GM19324 (cell line): ENCODE results near the gene SDSL.

Source experiments
- ATAC-seq: cut with Tn5 transposase; IDR thresholded peaks from one replicate; pipeline ENCODE4 v1.9.1; 2021; ENCODE audit warnings: mild to moderate bottlenecking, moderate library complexity; ENCODE audit not compliant: unreplicated experiment, low FRiP score

Gene SDSL

DNA sequence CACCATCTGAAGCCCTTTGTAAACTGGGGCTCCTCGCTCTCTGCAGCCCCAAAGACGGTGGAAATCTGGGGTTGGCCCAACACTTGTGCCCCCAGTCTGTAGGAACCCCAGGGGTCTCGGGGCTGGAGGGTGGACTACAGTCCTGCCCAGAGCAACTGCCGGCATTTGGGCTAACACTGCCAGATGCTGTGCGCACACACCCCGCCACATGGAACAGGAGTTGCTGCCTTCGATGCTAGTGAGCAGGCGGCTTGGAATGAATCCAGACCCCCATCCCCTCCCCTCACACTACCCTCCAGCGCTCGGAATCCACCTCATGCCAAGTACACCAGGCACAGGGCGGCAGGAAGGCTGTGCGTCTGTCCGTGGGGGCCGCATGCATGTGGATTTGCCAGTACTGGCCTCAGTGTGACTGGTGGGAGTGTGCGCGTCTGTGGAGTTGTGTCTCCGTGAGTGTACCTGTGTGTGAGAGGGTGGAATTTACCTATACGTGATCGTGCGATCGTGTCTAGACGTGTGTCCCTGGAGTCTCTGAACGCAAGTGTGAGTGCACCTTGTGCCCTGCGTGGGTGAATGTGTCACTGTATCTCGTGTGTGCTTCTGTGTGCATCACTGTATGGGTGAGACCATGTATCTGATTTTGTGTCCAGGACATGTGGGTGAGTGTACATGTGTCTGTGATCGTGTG, 44.4 kb downstream of the SDSL start:
- no peak for ATAC-seq

- no peak for ATAC-seq
These were observed 44.9 kb downstream of the SDSL start for GRCh38 chr12:113467142-113467501.

- no peak for ATAC-seq
These were observed 45.6 kb downstream of the SDSL start for GRCh38 chr12:113467502-113468364.

GRCh38 chr12:113468365-113469223, 46.4 kb downstream of the SDSL start:
- ATAC-seq: no peak

DNA sequence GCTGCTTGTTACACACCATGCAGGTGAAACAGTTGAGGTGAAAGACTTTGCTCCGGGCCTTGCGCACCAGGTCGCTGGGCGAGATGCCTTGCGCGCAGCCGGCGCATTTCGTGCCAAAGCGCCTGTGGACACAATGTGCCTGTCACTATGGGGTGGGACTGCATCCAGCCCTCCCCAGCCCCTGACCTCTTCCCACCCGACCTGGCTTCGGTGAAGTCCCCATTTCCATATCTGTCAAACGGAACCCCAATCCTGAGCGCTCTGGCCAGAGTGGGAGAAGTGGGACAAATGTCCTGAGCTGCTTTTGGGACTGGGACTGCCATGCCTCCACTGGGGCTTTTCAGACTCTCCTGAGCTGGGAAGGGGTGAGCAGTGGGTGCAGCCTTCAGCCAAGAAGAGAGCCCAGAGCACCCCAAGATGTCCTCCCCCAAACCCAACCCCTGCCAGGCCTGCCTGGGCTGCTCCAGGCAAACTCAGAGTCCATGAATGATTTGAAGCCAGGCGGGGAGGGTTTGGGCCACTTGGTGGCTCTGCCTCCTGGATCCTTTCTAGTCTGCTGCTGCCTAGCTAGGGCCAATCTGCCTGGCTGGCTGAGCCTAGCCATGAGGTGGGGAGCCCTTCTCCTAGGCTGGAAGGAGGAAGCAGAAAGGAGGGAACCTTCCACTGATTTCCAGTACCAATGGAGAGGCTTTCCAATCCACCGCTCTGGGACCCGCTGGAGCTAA, 47.2 kb downstream of the SDSL start:
- ATAC-seq: no peak

DNA sequence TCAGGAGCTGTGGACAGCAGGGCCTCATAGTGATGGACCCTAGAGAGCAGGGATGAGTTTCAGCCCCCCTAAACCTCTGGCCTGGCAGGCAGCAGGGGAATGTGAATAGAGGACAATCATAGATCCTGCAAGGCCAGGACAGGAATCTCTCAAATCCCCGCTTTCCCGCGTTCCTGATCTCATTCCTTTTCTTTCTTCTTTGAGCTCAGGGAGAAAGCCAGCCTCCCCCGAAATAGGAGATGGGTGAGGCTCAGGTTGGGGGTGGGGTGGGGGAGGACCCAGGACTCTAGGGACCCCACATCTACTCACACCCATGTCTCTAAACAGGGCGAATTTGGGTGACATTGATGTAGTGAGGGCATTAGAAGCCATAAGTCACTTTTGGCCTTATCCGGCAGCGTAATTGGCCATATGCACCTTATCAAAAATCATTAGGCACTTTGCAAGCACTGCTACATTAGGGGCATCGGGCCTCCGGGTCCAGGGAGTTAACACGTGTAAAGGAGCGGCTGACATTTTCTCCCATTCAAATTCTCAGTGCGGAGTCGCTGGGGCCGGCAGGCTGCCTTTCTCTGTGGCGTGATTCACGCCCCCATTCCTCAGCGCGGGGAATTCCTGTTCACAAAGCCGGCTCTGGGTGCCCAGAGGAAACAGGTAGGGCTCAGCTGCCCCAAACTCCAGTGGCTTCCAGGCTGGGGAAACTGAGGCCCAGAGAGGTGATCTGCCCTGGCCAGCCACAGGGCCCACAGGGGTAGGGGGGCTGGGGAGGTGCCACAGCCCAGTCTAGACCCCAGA, 48.0 kb downstream of the SDSL start:
- no peak for ATAC-seq

DNA sequence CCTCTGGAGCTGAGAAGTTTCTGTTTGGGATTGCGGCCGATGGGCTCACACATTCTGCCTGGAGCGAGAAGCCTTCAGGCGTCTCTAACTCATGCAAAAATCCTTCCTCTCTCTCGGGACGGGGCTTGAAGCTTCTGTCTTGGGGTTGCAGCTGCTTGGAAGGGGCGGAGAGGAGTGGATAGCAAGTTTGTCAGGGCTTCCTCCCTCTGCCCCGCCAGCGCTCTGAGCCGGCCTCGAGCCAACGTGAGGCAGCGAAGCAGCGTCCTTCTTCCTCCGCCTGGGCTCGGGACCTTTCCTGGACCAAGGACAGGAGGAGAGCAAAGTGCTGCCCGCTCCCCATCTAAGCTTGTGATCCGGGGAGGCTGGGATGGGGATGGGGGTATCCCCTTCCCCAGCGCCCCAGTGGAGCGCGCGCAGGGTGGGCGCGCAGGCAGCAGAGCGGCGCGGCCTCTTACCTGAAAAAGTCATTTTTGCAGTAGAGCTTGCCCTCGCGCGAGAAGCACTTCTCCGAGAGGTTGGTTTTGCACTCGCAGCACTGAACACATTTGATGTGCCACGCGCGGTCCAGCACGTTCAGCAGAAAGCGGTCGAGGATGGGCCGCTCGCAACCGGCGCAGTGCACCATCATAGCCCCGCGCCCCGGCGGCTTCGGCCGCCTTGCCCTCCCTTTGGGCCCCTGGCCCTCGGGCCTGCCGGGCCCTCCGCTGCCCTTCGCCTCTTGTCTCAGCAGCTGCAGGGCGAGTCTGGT, 48.9 kb downstream of the SDSL start:
- ATAC-seq: no peak

DNA sequence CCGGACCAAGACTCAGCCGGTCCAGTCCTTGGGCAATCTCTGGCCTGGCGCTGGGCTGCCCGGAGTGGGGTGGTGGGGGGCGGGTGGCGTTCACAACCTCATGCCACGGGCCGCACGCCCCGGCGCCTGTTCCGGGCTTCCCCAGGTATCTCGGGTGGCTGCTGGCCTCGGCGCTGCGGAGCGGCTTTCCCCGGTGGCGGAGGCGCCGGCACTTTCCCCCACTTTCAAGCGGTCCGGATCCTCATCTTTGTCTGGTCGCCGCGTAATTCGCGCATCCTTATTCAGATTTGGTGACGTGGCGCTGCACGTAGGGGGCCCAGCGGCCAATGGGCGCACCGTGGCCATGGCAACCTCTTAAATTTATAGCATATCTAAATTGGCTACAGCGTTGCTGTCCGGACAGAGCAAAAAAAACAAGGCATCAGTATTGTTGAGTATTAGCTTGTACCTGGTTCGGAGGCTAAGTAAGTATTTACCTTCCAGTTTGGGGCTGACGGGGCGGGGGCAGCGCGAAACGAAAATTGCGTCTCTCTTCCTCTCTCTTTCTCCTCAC, 49.5 kb downstream of the SDSL start, which contains the start of gene LHX5:
TSS of gene LHX5 (minus strand) at position 253 of the 553 bp plus-strand sequence. CDS start 373 bp downstream, outside the sequence.
- ATAC-seq: no peak

GRCh38 chr12:113472191-113473121, 50.3 kb downstream of the SDSL start:
- no peak for ATAC-seq

GRCh38 chr12:113473400-113473799, 51.2 kb downstream of the SDSL start:
- ATAC-seq: no peak

DNA sequence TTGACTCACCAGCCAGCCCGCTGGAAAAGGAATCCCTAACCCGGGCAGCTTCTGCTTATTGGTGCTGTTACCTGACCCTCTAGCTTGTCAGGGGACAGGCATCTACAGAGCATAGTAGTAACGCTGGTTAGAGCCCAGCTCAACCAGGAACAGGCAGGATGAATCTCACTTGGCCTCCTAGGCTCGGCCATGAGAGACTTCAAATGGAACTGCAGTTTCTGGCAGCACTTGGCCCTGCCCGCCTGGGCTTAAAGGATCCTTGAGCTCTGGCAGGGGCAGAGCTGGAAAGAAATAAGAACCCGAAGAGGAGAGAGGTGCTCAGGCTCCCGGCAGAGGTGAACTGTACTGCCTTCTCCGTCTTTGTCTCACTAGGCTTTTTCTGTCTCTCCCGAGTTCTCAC, 51.8 kb downstream of the SDSL start:
- no peak for ATAC-seq

- ATAC-seq: no peak
These were observed 52.7 kb downstream of the SDSL start for GRCh38 chr12:113474635-113475436.

- ATAC-seq: no peak
These were observed 53.4 kb downstream of the SDSL start for GRCh38 chr12:113475451-113476175.

- no peak for ATAC-seq
These were observed 54.2 kb downstream of the SDSL start for GRCh38 chr12:113476176-113476986.

- ATAC-seq: no peak
These were observed 55.1 kb downstream of the SDSL start for GRCh38 chr12:113477171-113477841.
